ENCODE results near the gene SAMD14. TPM values are rescaled to one million over a fixed set of nuclear protein-coding genes. Genes with fewer than 3 reads are reported as not detected.

Gene SAMD14
- total RNA-seq, 1 donor from 2014 or later, result 1.0 TPM

DNA sequence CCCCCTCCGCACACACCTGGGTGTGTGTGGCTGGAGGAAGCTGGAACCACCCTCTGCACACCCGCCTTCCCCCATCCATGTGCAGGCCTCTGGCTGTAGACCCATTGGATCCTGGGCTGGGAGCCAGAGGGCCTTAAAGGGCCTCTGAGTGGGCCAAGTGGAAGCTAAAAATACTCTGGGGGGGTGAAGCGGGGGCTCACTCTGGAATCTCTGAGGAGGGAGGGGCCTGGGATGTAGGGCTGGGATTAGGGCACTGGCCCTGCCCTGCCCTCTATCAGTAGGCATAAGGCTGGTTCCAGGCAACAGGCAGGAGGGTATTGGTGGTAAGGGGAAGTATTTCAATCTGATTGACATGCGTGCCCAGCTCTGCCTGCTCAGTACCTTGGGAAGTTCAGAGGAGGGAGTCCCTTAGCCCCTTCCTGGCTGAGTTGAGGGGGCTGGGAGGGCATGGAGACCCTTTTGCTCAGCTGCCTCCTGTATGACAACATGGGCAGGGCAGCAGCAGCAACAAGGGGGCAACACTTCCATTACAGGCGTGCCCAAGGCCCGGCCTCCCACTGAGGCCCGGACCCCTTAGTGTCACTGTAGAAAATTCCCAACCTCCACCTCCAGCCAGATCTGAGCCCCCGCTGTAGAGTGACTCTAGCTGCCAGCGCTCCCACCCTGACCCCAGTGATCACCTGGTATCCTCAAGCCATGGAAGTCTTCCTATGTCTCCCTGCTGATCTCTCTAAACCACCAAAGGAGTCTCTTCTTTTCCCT, 68.8 kb downstream of the SAMD14 start:
- no peaks in the 10 kb centered on the region for H3K27me3 ChIP-seq (ENCODE audit: control insufficient read depth in 3 of 3, insufficient read depth in 3 of 3, low read length in 3 of 3)
- no peaks in the 10 kb centered on the region for H3K36me3 ChIP-seq (ENCODE audit: control insufficient read depth in 3 of 3, insufficient read depth in 3 of 3, low read length in 3 of 3)
- H3K9ac ChIP-seq (ENCODE audit: low read depth in 1 of 3, low read length in 3 of 3), result peak overlapping the region; percentile 80 to 84 (median 80)
- H3K4me3 ChIP-seq (ENCODE audit: low read length in 3 of 3), result peak overlapping the region; percentile 49 to 58 (median 56)
- peaks cover 91 to 95% (median 92%) of the 10 kb centered on the region in 3 donors for H3K4me1 ChIP-seq (ENCODE audit: control insufficient read depth in 3 of 3, insufficient read depth in 3 of 3, low read length in 3 of 3)
- H3K27ac ChIP-seq (ENCODE audit: low read depth, low read length), result peak overlapping the region; percentile 91
- no peaks in the 10 kb centered on the region for H3K9me3 ChIP-seq (ENCODE audit: control insufficient read depth in 3 of 3, low read length in 3 of 3)

Other genes with a start within 250 kb of the SAMD14 start
- gene DLX4, start 161.0 kb downstream of the SAMD14 start, total RNA-seq, result not detected
- gene DLX3, start 134.9 kb downstream of the SAMD14 start, total RNA-seq, result not detected
- gene ITGA3, start 74.0 kb downstream of the SAMD14 start, total RNA-seq, result 27.7 TPM
- gene PDK2, start 34.8 kb downstream of the SAMD14 start, total RNA-seq, result 18.8 TPM
- gene PPP1R9B, start 20.5 kb upstream of the SAMD14 start, total RNA-seq, result 19.3 TPM
- 158 TPM for gene SGCA, start 35.8 kb upstream of the SAMD14 start, total RNA-seq
- 3,450 TPM for gene COL1A1, start 71.5 kb upstream of the SAMD14 start, total RNA-seq
- gene TMEM92, start 144.3 kb upstream of the SAMD14 start, total RNA-seq, result not detected
- gene XYLT2, start 216.0 kb upstream of the SAMD14 start, total RNA-seq, result 24.0 TPM
- 65.2 TPM for gene MRPL27, start 243.0 kb upstream of the SAMD14 start, total RNA-seq
- gene EME1, start 243.1 kb upstream of the SAMD14 start, total RNA-seq, result 2.1 TPM